ENCODE results near the gene SLC25A48. TPM values are rescaled to one million over a fixed set of nuclear protein-coding genes. Genes with fewer than 3 reads are reported as not detected.

SLC25A48 gene
- total RNA-seq, 2 experiments from 2014 or later, result not detected

- intact Hi-C loops (cut with micrococcal nuclease), result no loop called here
- H3K27ac Mint-ChIP-seq, result no peak overlapping the region
- peaks cover 4% of the 10 kb centered on the region for H3K27me3 Mint-ChIP-seq
- H3K36me3 Mint-ChIP-seq, result no peaks in the 10 kb centered on the region
- CTCF ChIA-PET, result no interaction called here
- no peaks in the 10 kb centered on the region for H3K4me1 Mint-ChIP-seq (ENCODE audit: low read depth)
- DNase-seq, result no peak
- H3K4me3 Mint-ChIP-seq, result no peak overlapping the region
- POLR2A ChIA-PET, result no interaction called here
- no peaks in the 10 kb centered on the region for H3K9me3 Mint-ChIP-seq
Observed at GRCh38 chr5:135867599-135867998, 33.1 kb downstream of the SLC25A48 start.

DNA sequence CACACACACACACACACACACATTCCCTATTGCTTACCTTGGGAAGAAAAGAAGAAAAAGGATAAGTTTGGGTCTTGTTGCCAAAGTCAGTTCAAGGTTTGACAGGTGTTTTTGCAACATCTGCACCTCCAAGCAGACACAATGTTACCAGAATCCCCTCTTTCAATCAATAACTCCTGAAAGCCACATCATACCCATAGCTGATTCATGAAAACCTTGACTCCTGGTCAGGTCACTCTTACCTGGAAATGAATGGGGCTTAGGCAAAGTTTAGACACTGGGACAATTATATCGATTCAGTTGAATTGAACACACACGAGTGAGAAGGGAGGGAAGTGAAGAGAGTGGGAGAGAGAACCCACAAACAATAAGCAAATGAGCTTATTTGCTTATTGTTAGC lies 34.2 kb downstream of the SLC25A48 start:
- Mint-ChIP-seq H3K27ac (no peak overlapping the region), H3K27me3 (peaks cover 4% of the 10 kb centered on the region), H3K4me3 (no peak overlapping the region), H3K36me3 (no peaks in the 10 kb centered on the region), H3K4me1 (ENCODE audit: low read depth) (no peaks in the 10 kb centered on the region), H3K9me3 (no peaks in the 10 kb centered on the region)
- intact Hi-C loops (cut with micrococcal nuclease), result no loop called here
- no peak for DNase-seq
- CTCF ChIA-PET, result interaction anchor here (0.6 kb wide), 1 partner anchor 38 kb away, joined by 3 read pairs; no protein-coding TSS in a partner anchor
- POLR2A ChIA-PET, result no interaction called here

DNA sequence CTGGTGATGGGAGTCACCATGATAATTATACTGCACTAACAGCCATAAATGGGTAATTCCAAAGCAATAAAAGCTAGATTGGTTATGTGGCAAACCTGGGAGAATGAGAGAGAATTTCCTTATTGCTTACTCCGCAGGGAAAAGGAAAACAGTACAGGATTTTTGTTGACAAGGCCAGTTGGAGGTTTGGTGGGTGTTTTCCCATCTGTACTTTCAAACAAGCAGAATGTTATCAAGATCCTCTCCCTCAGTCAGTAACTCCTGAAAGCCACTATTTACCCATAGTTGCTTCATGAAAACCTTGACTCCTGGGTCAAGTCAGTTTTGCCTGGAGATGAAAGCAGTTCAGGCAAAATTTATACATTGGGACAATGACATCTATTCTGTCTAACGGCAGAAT lies 34.8 kb downstream of the SLC25A48 start:
- POLR2A ChIA-PET, result no interaction called here
- DNase-seq, result no peak
- CTCF ChIA-PET, result no interaction called here
- Mint-ChIP-seq H3K4me1 (ENCODE audit: low read depth) (no peaks in the 10 kb centered on the region), H3K27ac (no peak overlapping the region), H3K36me3 (no peaks in the 10 kb centered on the region), H3K27me3 (peaks cover 4% of the 10 kb centered on the region), H3K4me3 (no peak overlapping the region), H3K9me3 (no peaks in the 10 kb centered on the region)
- intact Hi-C loops (cut with micrococcal nuclease), result no loop called here

- no peak for DNase-seq
- no peaks in the 10 kb centered on the region for H3K36me3 Mint-ChIP-seq
- H3K27ac Mint-ChIP-seq, result no peak overlapping the region
- H3K4me3 Mint-ChIP-seq, result no peak overlapping the region
- H3K4me1 Mint-ChIP-seq (ENCODE audit: low read depth), result no peaks in the 10 kb centered on the region
- no peaks in the 10 kb centered on the region for H3K9me3 Mint-ChIP-seq
- intact Hi-C loops (cut with micrococcal nuclease), result no loop called here
- ChIA-PET CTCF (no interaction called here), POLR2A (no interaction called here)
- peaks cover 9% of the 10 kb centered on the region for H3K27me3 Mint-ChIP-seq
Observed at GRCh38 chr5:135869935-135870334, 35.5 kb downstream of the SLC25A48 start.

DNA sequence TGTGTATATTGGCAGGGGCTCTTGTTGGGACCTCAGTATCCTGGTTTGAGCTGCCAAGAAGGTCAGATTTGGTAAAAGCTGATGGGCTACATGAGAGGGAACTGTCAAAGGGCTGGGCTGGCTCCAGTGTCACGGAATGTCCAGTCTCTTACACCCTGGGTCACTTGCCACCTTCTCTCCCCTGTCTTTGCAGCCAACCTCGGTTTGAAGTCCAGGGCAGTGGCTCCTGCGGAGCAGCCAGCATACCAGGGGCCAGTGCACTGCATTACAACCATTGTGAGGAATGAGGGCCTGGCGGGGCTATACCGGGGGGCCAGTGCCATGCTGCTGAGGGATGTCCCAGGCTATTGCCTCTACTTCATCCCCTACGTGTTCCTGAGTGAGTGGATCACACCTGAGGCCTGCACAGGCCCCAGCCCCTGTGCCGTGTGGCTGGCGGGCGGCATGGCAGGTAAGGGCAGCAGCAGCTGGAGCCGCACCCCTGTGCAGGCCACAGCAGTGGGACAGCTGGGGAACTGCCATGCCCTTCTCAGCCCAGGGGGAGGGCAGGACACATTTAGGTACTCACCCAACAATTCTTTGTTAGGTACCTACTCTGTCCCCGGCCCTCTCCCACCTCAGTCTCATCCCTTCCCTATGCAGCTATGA lies 36.9 kb downstream of the SLC25A48 start:
- Mint-ChIP-seq H3K4me1 (ENCODE audit: low read depth) (no peaks in the 10 kb centered on the region), H3K27me3 (peaks cover 13% of the 10 kb centered on the region), H3K27ac (no peak overlapping the region), H3K4me3 (no peak overlapping the region), H3K36me3 (no peaks in the 10 kb centered on the region), H3K9me3 (no peaks in the 10 kb centered on the region)
- DNase-seq, result no peak
- POLR2A ChIA-PET, result no interaction called here
- intact Hi-C loops (cut with micrococcal nuclease), result no loop called here
- CTCF ChIA-PET, result no interaction called here

GRCh38 chr5:135873831-135874230 lies 39.4 kb downstream of the SLC25A48 start:
- POLR2A ChIA-PET, result no interaction called here
- no peaks in the 10 kb centered on the region for H3K4me1 Mint-ChIP-seq (ENCODE audit: low read depth)
- H3K9me3 Mint-ChIP-seq, result no peaks in the 10 kb centered on the region
- no peak overlapping the region for H3K27ac Mint-ChIP-seq
- no peak for DNase-seq
- CTCF ChIA-PET, result no interaction called here
- peaks cover 14% of the 10 kb centered on the region for H3K27me3 Mint-ChIP-seq
- no peak overlapping the region for H3K4me3 Mint-ChIP-seq
- H3K36me3 Mint-ChIP-seq, result no peaks in the 10 kb centered on the region
- intact Hi-C loops (cut with micrococcal nuclease), result no loop called here

- CTCF ChIA-PET, result no interaction called here
- no peak for DNase-seq
- H3K4me3 Mint-ChIP-seq, result no peak overlapping the region
- intact Hi-C loops (cut with micrococcal nuclease), result no loop called here
- H3K9me3 Mint-ChIP-seq, result no peaks in the 10 kb centered on the region
- H3K36me3 Mint-ChIP-seq, result no peaks in the 10 kb centered on the region
- POLR2A ChIA-PET, result no interaction called here
- H3K4me1 Mint-ChIP-seq (ENCODE audit: low read depth), result no peaks in the 10 kb centered on the region
- no peak overlapping the region for H3K27ac Mint-ChIP-seq
- peaks cover 17% of the 10 kb centered on the region for H3K27me3 Mint-ChIP-seq
Observed at GRCh38 chr5:135874461-135874860, 40.0 kb downstream of the SLC25A48 start.

DNA sequence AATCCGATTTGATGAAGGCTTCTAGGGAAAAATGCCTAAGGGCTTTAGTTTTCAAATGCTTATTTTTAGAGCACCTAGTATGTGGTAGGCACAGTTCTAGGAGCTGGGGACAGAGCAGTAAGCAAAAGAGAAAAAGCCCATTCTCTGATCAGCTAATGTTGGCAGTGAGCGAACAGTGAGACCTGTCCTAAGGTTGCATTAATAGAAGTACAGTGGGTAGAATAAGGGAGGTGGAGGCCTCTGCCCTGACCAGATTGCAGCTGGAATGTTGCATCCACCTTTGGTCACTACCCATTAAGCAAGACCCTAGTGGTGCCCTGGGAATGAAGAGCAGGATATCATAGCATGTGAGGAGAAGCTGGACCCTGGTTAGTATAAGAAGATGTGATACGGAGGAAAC lies 41.1 kb downstream of the SLC25A48 start:
- Mint-ChIP-seq H3K27me3 (peaks cover 19% of the 10 kb centered on the region), H3K9me3 (no peaks in the 10 kb centered on the region), H3K27ac (no peak overlapping the region), H3K36me3 (no peaks in the 10 kb centered on the region), H3K4me1 (ENCODE audit: low read depth) (no peaks in the 10 kb centered on the region), H3K4me3 (no peak overlapping the region)
- intact Hi-C loops (cut with micrococcal nuclease), result no loop called here
- CTCF ChIA-PET, result no interaction called here
- no peak for DNase-seq
- POLR2A ChIA-PET, result no interaction called here

- Mint-ChIP-seq H3K4me3 (no peak overlapping the region), H3K9me3 (no peaks in the 10 kb centered on the region), H3K36me3 (no peaks in the 10 kb centered on the region), H3K27me3 (peaks cover 19% of the 10 kb centered on the region), H3K4me1 (ENCODE audit: low read depth) (no peaks in the 10 kb centered on the region), H3K27ac (no peak overlapping the region)
- intact Hi-C loops (cut with micrococcal nuclease), result no loop called here
- ChIA-PET CTCF (no interaction called here), POLR2A (no interaction called here)
- DNase-seq, result no peak
Observed at GRCh38 chr5:135876146-135876545, 41.7 kb downstream of the SLC25A48 start.

DNA sequence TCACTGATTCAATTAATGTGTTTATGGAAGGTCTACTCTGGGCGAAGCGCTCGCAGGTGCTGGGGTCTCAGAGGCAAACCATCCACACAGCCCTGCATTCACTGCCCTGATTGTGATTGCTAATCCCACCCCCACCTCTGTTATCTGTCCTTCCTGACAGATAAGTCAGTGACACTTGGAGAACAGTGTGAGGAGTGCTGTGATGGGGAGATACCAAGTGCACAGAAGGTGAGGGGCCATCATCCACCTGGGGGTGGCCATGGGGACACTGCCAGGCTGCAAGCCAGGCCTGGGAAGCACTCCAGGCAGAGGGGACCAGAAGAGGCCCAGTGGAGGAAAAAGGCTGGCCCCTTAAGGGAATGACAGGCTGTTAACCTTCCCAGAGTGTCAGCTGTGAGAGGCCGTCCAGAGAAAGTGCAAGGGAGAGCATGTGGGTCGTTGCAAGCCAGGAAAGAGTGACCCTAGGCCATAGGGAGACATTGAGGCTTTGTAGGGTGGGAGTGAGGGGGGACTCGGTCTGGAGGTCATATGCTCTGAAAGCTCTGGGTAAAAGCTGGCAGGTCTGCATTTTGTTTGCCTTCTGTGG lies 43.2 kb downstream of the SLC25A48 start:
- CTCF ChIA-PET, result no interaction called here
- intact Hi-C loops (cut with micrococcal nuclease), result no loop called here
- peaks cover 22% of the 10 kb centered on the region for H3K27me3 Mint-ChIP-seq
- H3K36me3 Mint-ChIP-seq, result no peaks in the 10 kb centered on the region
- no peaks in the 10 kb centered on the region for H3K4me1 Mint-ChIP-seq (ENCODE audit: low read depth)
- POLR2A ChIA-PET, result no interaction called here
- H3K9me3 Mint-ChIP-seq, result no peaks in the 10 kb centered on the region
- DNase-seq, result no peak
- no peak overlapping the region for H3K27ac Mint-ChIP-seq
- H3K4me3 Mint-ChIP-seq, result no peak overlapping the region

- intact Hi-C loops (cut with micrococcal nuclease), result no loop called here
- Mint-ChIP-seq H3K9me3 (no peaks in the 10 kb centered on the region), H3K4me1 (ENCODE audit: low read depth) (no peaks in the 10 kb centered on the region), H3K27ac (no peak overlapping the region), H3K36me3 (no peaks in the 10 kb centered on the region), H3K4me3 (no peak overlapping the region), H3K27me3 (peaks cover 23% of the 10 kb centered on the region)
- CTCF ChIA-PET, result no interaction called here
- POLR2A ChIA-PET, result no interaction called here
- no peak for DNase-seq
Observed at GRCh38 chr5:135878156-135878620, 43.7 kb downstream of the SLC25A48 start.

DNA sequence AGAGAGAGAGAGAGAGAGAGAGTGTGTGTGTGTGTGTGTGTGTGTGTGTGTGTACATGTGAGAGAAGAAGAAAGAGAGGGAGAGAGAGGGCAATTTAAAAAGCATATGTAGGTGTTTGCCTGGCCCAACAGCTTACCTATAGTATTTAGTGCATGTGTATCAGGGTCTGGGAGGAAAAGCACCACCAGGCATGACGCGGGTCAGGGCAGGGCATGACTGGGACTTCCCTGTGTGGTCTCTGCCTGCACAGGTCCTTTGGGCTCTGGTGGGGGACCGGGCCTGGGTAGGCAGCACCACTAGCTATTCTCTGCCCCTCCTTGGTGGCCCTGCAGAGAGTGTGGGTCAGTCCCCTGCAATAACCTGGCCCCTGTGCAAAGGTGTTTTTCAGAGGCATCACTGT lies 45.1 kb downstream of the SLC25A48 start:
- Mint-ChIP-seq H3K9me3 (no peaks in the 10 kb centered on the region), H3K4me1 (ENCODE audit: low read depth) (no peaks in the 10 kb centered on the region), H3K27me3 (peaks cover 28% of the 10 kb centered on the region), H3K4me3 (no peak overlapping the region), H3K36me3 (no peaks in the 10 kb centered on the region), H3K27ac (no peak overlapping the region)
- no peak for DNase-seq
- CTCF ChIA-PET, result no interaction called here
- POLR2A ChIA-PET, result no interaction called here
- intact Hi-C loops (cut with micrococcal nuclease), result no loop called here

- peaks cover 30% of the 10 kb centered on the region for H3K27me3 Mint-ChIP-seq
- no peak overlapping the region for H3K27ac Mint-ChIP-seq
- peak; percentile 27 for DNase-seq
- H3K9me3 Mint-ChIP-seq, result no peaks in the 10 kb centered on the region
- ChIA-PET CTCF (no interaction called here), POLR2A (no interaction called here)
- no peaks in the 10 kb centered on the region for H3K4me1 Mint-ChIP-seq (ENCODE audit: low read depth)
- H3K4me3 Mint-ChIP-seq, result no peak overlapping the region
- no peaks in the 10 kb centered on the region for H3K36me3 Mint-ChIP-seq
- intact Hi-C loops (cut with micrococcal nuclease), result no loop called here
Observed at GRCh38 chr5:135880278-135880677, 45.8 kb downstream of the SLC25A48 start.

Measured in activated CD4-positive, alpha-beta memory T cell treated with anti-CD3 and anti-CD28 coated beads for 36 hours (primary cell).